Activated naive CD4-positive, alpha-beta T cell treated with anti-CD3 and anti-CD28 coated beads, Interleukin-2, amount 10 ng/mL, durations not matched to agents 7 days and 5 days (primary cell): Measurements from ENCODE around the gene ACOT8.
"Not testable (repeated sequence)": the region's sequence is repeated elsewhere in the genome, so short reads cannot be mapped to it uniquely, and the experiment has no call there.

ENCODE experiments used
- CTCF ChIA-PET: fragments of 350-600 bp; sonication (Branson Sonifier 250); formaldehyde crosslinking; loops from one replicate; lab custom pipeline; 2021; ENCODE audit warnings: antibody characterized with exemption; lab: Charles Lee
- DNase-seq: peaks from one replicate; pipeline ENCODE4 v3.0.0-alpha.2; 2020
- H3K27ac Mint-ChIP-seq: one replicate; pipeline ENCODE4 v1.8.0; 2021; ENCODE audit warnings: mild to moderate bottlenecking, moderate library complexity, mixed read lengths
- H3K27me3 Mint-ChIP-seq: one replicate; pipeline ENCODE4 v1.8.0; 2021; ENCODE audit warnings: mild to moderate bottlenecking, mixed read lengths
- H3K36me3 Mint-ChIP-seq: one replicate; pipeline ENCODE4 v1.8.0; 2021; ENCODE audit warnings: mixed read lengths
- H3K4me1 Mint-ChIP-seq: one replicate; pipeline ENCODE4 v1.8.0; 2021; ENCODE audit warnings: mixed read lengths
- H3K4me3 Mint-ChIP-seq: one replicate; pipeline ENCODE4 v1.8.0; 2021; ENCODE audit warnings: mild to moderate bottlenecking, moderate library complexity, mixed read lengths
- H3K9me3 Mint-ChIP-seq: one replicate; pipeline ENCODE4 v1.8.0; 2021; ENCODE audit warnings: mixed read lengths

The ACOT8 gene

DNA sequence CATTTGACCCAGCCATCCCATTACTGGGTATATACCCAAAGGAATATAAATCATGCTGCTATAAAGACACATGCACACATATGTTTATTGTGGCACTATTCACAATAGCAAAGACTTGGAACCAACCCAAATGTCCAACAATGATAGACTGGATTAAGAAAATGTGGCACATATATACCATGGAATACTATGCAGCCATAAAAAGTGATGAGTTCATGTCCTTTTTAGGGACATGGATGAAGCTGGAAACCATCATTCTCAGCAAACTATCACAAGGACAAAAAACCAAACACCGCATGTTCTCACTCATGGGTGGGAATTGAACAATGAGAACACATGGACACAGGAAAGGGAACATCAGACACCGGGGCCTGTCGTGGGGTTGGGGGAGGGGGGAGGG is 59.2 kb downstream of the ACOT8 start:
- DNase-seq, H3K9me3 Mint-ChIP-seq, H3K27ac Mint-ChIP-seq, H3K4me3 Mint-ChIP-seq, H3K27me3 Mint-ChIP-seq: not testable (repeated sequence)
- Mint-ChIP-seq H3K36me3 (peaks cover 38% of the 10 kb centered on the region), H3K4me1 (peaks cover 15% of the 10 kb centered on the region)
- CTCF ChIA-PET = interaction anchor here (1.4 to 2.9 kb wide), 5 partner anchors 8 to 166 kb away, joined by 5 to 21 read pairs (median 19); partner anchors contain the start of gene PCIF1

DNA sequence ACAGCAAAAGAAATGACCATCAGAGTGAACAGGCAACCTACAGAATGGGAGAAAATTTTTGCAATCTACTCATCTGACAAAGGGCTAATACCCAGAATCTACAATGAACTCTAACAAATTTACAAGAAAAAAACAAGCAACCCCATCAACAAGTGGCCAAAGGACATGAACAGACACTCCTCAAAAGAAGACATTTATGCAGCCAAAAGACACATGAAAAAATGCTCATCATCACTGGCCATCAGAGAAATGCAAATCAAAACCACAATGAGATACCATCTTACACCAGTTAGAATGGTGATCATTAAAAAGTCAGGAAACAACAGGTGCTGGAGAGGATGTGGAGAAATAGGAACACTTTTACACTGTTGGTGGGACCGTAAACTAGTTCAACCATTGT is 59.7 kb downstream of the ACOT8 start:
- H3K27me3 Mint-ChIP-seq, CTCF ChIA-PET, DNase-seq, H3K27ac Mint-ChIP-seq, H3K9me3 Mint-ChIP-seq, H3K4me3 Mint-ChIP-seq: not testable (repeated sequence)
- H3K36me3 Mint-ChIP-seq = peaks cover 39% of the 10 kb centered on the region
- peaks cover 19% of the 10 kb centered on the region for H3K4me1 Mint-ChIP-seq

DNA sequence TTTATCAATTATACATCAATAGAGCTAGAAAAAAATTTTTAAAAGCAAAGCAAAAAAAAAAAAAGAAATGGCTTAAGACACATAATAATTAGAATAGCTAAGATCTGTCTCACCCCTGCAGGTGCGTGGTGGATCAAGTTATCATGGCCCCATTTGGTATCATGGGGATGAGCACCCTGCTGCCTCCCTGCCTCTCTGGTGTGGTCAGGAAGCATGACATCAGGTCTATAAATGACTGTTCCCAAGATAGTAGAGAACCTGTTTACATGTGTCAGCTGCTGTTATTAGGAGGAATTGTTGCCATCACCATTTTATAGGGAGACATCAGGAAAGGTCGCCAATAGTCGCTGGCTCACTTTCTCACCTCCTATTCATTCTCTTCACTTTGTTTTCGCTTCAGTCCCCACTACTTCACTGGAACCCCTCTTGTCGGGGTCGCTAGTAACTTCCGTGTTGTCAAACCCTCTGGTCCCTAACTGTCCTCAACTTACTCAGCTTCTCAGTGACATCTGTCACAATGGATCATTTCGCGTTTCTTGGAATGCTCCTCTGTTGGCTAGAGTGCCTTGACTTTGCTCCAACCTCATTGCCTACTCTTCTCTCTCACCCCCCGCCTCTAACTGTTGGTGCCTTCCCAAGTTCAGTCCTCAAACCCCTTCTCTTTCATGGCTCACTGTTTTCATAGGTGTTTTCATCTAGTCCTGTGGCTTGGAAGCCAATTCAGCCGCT is 60.7 kb downstream of the ACOT8 start:
- Mint-ChIP-seq H3K4me3 (no peak overlapping the region), H3K4me1 (peaks cover 26% of the 10 kb centered on the region), H3K27me3 (peaks cover 4% of the 10 kb centered on the region), H3K27ac (no peak overlapping the region), H3K36me3 (peaks cover 34% of the 10 kb centered on the region), H3K9me3 (no peaks in the 10 kb centered on the region)
- CTCF ChIA-PET = no interaction called here
- no peak for DNase-seq

DNA sequence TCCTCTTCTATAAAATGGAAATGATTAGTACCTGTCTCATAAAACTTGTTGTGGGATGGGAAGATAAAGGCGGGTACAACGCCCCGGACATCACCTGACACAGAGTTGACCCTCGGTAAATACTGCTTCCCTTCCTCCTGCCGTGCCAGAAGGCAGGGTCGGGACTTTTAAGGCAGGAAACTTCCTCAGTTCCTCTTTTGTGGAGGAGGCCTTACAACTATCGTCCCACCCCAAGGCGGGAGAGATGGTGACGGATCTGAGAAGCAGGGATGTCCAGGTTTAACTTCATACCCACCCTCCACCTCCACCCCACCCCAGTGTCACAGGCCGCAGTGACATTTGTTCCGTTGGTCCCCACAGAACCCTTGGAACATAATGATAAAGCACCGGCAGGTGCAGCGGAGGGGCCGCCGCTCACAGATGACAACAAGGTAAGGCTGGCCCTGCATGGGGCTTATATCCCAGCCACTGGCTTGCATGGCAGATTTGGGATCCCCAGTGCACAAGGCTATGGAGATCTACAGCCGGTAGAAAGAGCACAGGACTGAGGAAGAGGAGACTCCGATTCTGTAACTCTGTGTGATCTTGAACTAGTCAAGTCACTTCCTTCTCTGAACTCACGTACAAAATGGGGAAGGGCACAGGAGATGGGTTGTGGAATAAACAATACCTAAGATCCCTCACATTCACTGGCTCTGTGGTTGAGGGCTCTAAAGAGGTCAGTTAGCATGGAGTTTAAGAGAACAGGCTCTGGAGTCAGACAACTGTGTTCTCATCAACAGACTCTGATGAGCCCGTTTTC is 64.7 kb downstream of the ACOT8 start:
- Mint-ChIP-seq H3K4me3 (peak overlapping the region; percentile 82), H3K27me3 (peaks cover 11% of the 10 kb centered on the region), H3K27ac (peak overlapping the region; percentile 90), H3K36me3 (peaks cover 34% of the 10 kb centered on the region), H3K9me3 (no peaks in the 10 kb centered on the region), H3K4me1 (peaks cover 20% of the 10 kb centered on the region)
- CTCF ChIA-PET = interaction anchor here (0.7 to 2.6 kb wide), 2 partner anchors 9 to 13 kb away, joined by 3 to 5 read pairs; no protein-coding TSS in a partner anchor
- peak; percentile 30 for DNase-seq
